Memory B cell (primary cell): ENCODE results near the gene TYW3.
A peak's percentile ranks its signal among the peaks of the same experiment; 100 is the strongest.

ENCODE experiments used
- ATAC-seq: fragments of 150-1000 bp; cut with Tn5 transposase; 2 replicates; pipeline ENCODE4 v1.10.0; 2021; ENCODE audit warnings: low read depth, mild to moderate bottlenecking, moderate library complexity
- DNase-seq, 2 donors: peaks; one replicate each; pipeline ENCODE4 v3.0.0; 2022; ENCODE audit warnings: low spot score in 2 of 2
- H3K27ac Mint-ChIP-seq: one replicate; pipeline ENCODE4 v1.8.0; 2022; ENCODE audit warnings: mild to moderate bottlenecking, moderate library complexity, mixed read lengths
- H3K27me3 Mint-ChIP-seq: one replicate; pipeline ENCODE4 v1.8.0; 2022; ENCODE audit warnings: mixed read lengths
- H3K36me3 Mint-ChIP-seq: one replicate; pipeline ENCODE4 v1.8.0; 2022; ENCODE audit warnings: mild to moderate bottlenecking, mixed read lengths
- H3K4me1 Mint-ChIP-seq: one replicate; pipeline ENCODE4 v1.8.0; 2022; ENCODE audit warnings: mixed read lengths
- H3K4me3 Mint-ChIP-seq: one replicate; pipeline ENCODE4 v1.8.0; 2022; ENCODE audit warnings: mild to moderate bottlenecking, moderate library complexity, mixed read lengths
- H3K9me3 Mint-ChIP-seq: one replicate; pipeline ENCODE4 v1.8.0; 2022; ENCODE audit warnings: mixed read lengths

Gene TYW3

GRCh38 chr1:74780594-74780993 lies 47.6 kb downstream of the TYW3 start:
- no peak for DNase-seq
- Mint-ChIP-seq H3K36me3 (no peaks in the 10 kb centered on the region), H3K27ac (no peak overlapping the region), H3K4me3 (no peak overlapping the region), H3K4me1 (no peaks in the 10 kb centered on the region), H3K27me3 (peaks cover 4% of the 10 kb centered on the region), H3K9me3 (no peaks in the 10 kb centered on the region)
- ATAC-seq: no peak

GRCh38 chr1:74785944-74786343 lies 53.0 kb downstream of the TYW3 start:
- DNase-seq (no peak), ATAC-seq (no peak)
- H3K27me3 Mint-ChIP-seq: peaks cover 12% of the 10 kb centered on the region
- H3K27ac Mint-ChIP-seq: no peak overlapping the region
- H3K4me1 Mint-ChIP-seq: no peaks in the 10 kb centered on the region
- no peaks in the 10 kb centered on the region for H3K9me3 Mint-ChIP-seq
- H3K36me3 Mint-ChIP-seq: no peaks in the 10 kb centered on the region
- no peak overlapping the region for H3K4me3 Mint-ChIP-seq

GRCh38 chr1:74790453-74790852 lies 57.5 kb downstream of the TYW3 start:
- no peak for ATAC-seq
- Mint-ChIP-seq H3K9me3 (no peaks in the 10 kb centered on the region), H3K4me1 (no peaks in the 10 kb centered on the region), H3K27ac (no peak overlapping the region), H3K27me3 (peaks cover 8% of the 10 kb centered on the region), H3K36me3 (no peaks in the 10 kb centered on the region), H3K4me3 (no peak overlapping the region)
- DNase-seq: no peak

GRCh38 chr1:74791491-74791890 lies 58.5 kb downstream of the TYW3 start:
- Mint-ChIP-seq H3K36me3 (no peaks in the 10 kb centered on the region), H3K4me3 (no peak overlapping the region), H3K9me3 (no peaks in the 10 kb centered on the region), H3K27me3 (peaks cover 4% of the 10 kb centered on the region), H3K4me1 (no peaks in the 10 kb centered on the region), H3K27ac (no peak overlapping the region)
- no peak for DNase-seq
- no peak for ATAC-seq

- ATAC-seq: no peak
- Mint-ChIP-seq H3K27ac (no peak overlapping the region), H3K9me3 (peaks cover 8% of the 10 kb centered on the region), H3K27me3 (peaks cover 2% of the 10 kb centered on the region), H3K4me1 (no peaks in the 10 kb centered on the region), H3K36me3 (no peaks in the 10 kb centered on the region), H3K4me3 (no peak overlapping the region)
- no peak for DNase-seq
Measured at GRCh38 chr1:74799119-74799657, 66.2 kb downstream of the TYW3 start.

- Mint-ChIP-seq H3K9me3 (no peaks in the 10 kb centered on the region), H3K36me3 (no peaks in the 10 kb centered on the region), H3K4me3 (no peak overlapping the region), H3K4me1 (peaks cover 6% of the 10 kb centered on the region), H3K27me3 (peaks cover 5% of the 10 kb centered on the region), H3K27ac (peak overlapping the region; percentile 28)
- ATAC-seq: peak; percentile 67
- no peak for DNase-seq
Measured at GRCh38 chr1:74811436-74812179, 78.7 kb downstream of the TYW3 start.

- peaks cover 5% of the 10 kb centered on the region for H3K27me3 Mint-ChIP-seq
- H3K27ac Mint-ChIP-seq: no peak overlapping the region
- H3K4me3 Mint-ChIP-seq: no peak overlapping the region
- H3K36me3 Mint-ChIP-seq: no peaks in the 10 kb centered on the region
- H3K9me3 Mint-ChIP-seq: no peaks in the 10 kb centered on the region
- H3K4me1 Mint-ChIP-seq: peaks cover 6% of the 10 kb centered on the region
- DNase-seq (no peak), ATAC-seq (no peak)
Measured at GRCh38 chr1:74812180-74812541, 79.2 kb downstream of the TYW3 start.
